ENCODE results near the gene CMTM5.
A peak's percentile ranks its signal among the peaks of the same experiment; 100 is the strongest.

- TF ChIP-seq CTCF (conservative IDR thresholded peaks at IDR 0.05) (peak; percentile 87), ZFX (IDR thresholded peaks at IDR 0.05) (no peak)
Observed at GRCh38 chr14:23327947-23328744, 48.7 kb upstream of the CMTM5 start.
